Urinary bladder (tissue), 4 donors: ENCODE measurements around the gene SLC22A13. TPM values are rescaled to one million over a fixed set of nuclear protein-coding genes. Genes with fewer than 3 reads are reported as not detected.
"Not testable (repeated sequence)": the region's sequence is repeated elsewhere in the genome, so short reads cannot be mapped to it uniquely, and the experiment has no call there.

Experiments
- DNase-seq: peaks from one replicate; pipeline ENCODE4 v3.0.0-alpha.2; 2015; ENCODE audit errors: extremely low spot score
- H3K27ac ChIP-seq: one replicate; pipeline ENCODE4 v1.5.1; 2013; ENCODE audit warnings: low read depth, mild to moderate bottlenecking, moderate library complexity
- H3K36me3 ChIP-seq: one replicate; pipeline ENCODE4 v1.6.1; 2013; ENCODE audit warnings: mild to moderate bottlenecking, moderate library complexity; ENCODE audit not compliant: insufficient read depth
- H3K4me1 ChIP-seq: one replicate; pipeline ENCODE4 v1.6.1; 2013; ENCODE audit warnings: mild to moderate bottlenecking, moderate library complexity; ENCODE audit not compliant: insufficient read depth
- H3K4me3 ChIP-seq: one replicate; pipeline ENCODE4 v1.5.1; 2013; ENCODE audit warnings: low read depth, low read length
- WGBS: extraction: QIAGEN DNeasy Blood & Tissue Kit; methylation state at CpG from one replicate; pipeline ENCODE4 v1.1.7; 2013; 5-methylcytosine and 5-hydroxymethylcytosine counted together
- polyA plus RNA-seq: library from polyadenylated mRNA; stranded (reverse); fragments of 200-250 nt; gene quantifications from one replicate; pipeline ENCODE4 v1.2.3, GENCODE V29; 2013
- total RNA-seq: library from RNA; depleted of rRNA; stranded (reverse); fragments of >200 nt; gene quantifications from one replicate; pipeline ENCODE4 v1.2.3, GENCODE V29; 2014
- donor health status: healthy with polysubstance abuse.
- donor health status: healthy.

Gene SLC22A13, protein sequence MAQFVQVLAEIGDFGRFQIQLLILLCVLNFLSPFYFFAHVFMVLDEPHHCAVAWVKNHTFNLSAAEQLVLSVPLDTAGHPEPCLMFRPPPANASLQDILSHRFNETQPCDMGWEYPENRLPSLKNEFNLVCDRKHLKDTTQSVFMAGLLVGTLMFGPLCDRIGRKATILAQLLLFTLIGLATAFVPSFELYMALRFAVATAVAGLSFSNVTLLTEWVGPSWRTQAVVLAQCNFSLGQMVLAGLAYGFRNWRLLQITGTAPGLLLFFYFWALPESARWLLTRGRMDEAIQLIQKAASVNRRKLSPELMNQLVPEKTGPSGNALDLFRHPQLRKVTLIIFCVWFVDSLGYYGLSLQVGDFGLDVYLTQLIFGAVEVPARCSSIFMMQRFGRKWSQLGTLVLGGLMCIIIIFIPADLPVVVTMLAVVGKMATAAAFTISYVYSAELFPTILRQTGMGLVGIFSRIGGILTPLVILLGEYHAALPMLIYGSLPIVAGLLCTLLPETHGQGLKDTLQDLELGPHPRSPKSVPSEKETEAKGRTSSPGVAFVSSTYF
- total RNA-seq, result 0.58 TPM
- not detected for polyA plus RNA-seq

DNA sequence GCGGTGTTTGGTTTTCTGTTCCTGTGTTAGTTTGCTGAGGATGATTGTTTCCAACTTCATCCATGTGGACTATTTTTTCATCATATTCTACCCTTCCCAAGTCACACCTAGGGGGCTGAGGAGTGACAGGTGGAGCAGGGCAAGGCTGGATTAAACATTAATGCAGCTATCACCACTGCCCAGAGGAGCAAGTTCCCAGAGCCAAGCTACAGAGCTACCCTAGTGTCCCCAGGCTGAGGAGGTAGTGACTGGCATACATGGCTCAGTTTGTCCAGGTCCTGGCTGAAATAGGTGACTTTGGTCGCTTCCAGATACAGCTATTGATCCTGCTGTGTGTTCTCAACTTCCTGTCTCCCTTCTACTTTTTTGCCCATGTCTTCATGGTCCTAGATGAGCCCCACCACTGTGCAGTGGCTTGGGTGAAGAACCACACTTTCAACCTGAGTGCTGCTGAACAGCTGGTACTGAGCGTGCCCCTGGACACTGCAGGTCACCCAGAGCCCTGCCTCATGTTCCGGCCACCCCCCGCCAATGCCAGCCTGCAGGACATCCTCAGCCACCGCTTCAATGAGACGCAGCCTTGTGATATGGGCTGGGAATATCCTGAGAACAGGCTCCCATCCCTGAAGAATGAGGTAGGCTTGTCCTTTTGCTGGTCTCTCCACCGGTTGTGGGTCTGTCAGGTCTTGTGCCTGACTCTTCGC lies at the start of gene SLC22A13:
TSS of gene SLC22A13 (plus strand) at position 209 of the 704 bp plus-strand sequence. CDS start at position 258, 49 bp downstream.
- Histone ChIP-seq H3K4me3 (no peak within 1 kb of the TSS), H3K27ac (no peak within 1 kb of the TSS), H3K36me3 (no peaks in the 10 kb centered on the region), H3K4me1 (no peaks in the 10 kb centered on the region)
- no peak for DNase-seq
- WGBS, result 95% methylated on average over 9 of the region's 9 CpGs

DNA sequence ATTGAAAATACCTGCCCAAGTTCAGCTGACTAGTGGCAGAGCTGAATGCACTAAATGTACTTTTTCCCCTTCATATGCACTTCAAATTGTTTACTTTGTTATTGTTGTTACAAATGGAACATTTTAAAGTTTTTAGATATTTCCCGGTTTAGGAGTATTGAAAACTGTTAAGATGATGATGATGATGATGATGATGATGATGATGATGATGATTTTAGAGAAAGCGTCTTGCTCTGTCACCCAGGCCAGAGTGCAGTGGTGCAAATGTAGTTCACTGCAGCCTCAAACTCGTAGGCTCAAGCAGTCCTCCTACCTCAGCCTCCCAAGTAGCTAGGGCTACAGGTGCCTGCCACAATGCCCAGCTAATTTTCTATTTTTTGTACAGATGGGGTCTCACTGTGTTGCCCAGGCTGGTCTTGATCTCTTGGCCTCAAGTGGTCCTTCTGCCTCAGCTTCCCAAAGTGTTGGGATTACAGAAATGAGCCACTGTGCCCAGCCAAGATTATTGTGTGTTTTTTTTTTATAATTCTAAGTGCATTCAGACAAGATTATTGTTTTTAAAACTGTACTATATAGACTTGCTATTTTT lies 45.9 kb upstream of the SLC22A13 start:
- WGBS, result 97% methylated on average over 3 of the region's 3 CpGs
- Histone ChIP-seq H3K4me3 (no peak overlapping the region), H3K36me3 (no peaks in the 10 kb centered on the region), H3K4me1 (no peaks in the 10 kb centered on the region), H3K27ac (no peak overlapping the region)
- no peak for DNase-seq

DNA sequence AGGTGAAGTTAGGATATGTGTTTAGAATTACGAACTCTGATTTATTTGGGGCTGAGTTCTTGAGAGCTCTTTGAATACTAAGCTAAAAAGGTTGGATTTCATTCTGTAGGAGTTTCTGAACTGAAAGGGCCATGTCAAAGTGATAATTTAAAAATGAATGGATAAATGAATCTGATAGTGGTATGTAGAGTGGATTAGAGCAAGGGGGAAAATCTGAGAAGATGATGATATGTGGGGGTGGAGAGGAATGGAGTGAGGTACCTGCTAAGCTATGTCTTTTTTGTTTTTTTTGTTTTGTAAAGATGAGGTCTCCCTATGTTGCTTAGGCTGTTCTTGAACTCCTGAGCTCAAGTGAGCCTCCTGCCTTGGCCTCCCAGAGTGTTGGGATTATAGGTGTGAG lies 44.6 kb upstream of the SLC22A13 start:
- Histone ChIP-seq H3K36me3 (no peaks in the 10 kb centered on the region), H3K27ac (no peak overlapping the region), H3K4me1 (no peaks in the 10 kb centered on the region), H3K4me3 (no peak overlapping the region)
- WGBS, result 95% methylated on average over 1 of the region's 1 CpG
- no peak for DNase-seq

DNA sequence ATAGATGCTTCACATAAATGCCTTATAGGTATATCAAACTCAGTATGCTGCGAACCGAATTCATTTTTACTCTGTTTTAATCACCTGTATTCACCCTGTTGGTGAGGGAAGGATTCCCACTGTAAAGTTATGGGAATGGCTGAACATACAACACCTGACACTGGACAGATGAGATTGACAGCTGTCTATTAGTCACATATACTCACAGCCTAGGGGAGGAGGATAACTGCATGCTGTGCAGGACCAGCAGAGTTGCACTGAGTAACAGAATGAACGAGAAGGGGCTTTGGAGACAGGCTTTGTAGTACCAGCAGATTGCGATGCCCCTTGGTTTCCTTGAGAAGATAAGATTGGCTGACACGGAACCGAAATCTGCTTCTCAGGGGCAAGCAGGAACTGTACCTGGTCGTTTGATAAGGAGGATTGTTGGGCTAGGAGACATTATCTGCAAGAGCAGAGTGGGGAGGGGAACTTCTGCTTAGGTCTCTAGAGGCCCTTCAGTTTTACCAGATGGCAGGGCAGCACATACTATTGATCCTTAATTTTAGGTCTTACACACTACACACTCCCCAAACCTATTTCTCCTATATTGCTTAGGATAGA lies 43.5 kb upstream of the SLC22A13 start:
- H3K27ac ChIP-seq, result no peak overlapping the region
- no peak for DNase-seq
- H3K4me3 ChIP-seq, result no peak overlapping the region
- no peaks in the 10 kb centered on the region for H3K36me3 ChIP-seq
- no peaks in the 10 kb centered on the region for H3K4me1 ChIP-seq
- 83% methylated on average over 7 of the region's 7 CpGs for WGBS

DNA sequence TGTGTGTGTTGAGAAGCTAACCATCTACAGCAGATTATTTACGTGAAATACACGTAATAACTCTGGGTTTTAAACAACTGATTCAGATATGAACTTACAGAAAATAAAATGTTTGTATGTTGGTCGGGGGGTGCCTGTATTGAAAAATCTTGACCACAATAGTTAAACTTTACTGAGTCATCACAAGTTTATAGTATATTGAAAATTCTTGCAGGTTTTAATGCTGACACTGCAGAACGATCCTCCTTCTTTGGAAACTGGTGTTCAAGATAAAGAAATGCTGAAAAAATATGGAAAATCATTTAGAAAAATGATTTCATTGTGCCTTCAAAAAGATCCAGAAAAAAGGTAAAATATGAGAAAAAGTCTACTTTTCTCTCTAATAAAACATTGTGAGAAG lies 41.3 kb upstream of the SLC22A13 start:
- WGBS, result 91% methylated on average over 4 of the region's 4 CpGs
- no peak overlapping the region for H3K4me3 ChIP-seq
- H3K27ac ChIP-seq, result no peak overlapping the region
- DNase-seq, result no peak
- no peaks in the 10 kb centered on the region for H3K4me1 ChIP-seq
- H3K36me3 ChIP-seq, result no peaks in the 10 kb centered on the region

DNA sequence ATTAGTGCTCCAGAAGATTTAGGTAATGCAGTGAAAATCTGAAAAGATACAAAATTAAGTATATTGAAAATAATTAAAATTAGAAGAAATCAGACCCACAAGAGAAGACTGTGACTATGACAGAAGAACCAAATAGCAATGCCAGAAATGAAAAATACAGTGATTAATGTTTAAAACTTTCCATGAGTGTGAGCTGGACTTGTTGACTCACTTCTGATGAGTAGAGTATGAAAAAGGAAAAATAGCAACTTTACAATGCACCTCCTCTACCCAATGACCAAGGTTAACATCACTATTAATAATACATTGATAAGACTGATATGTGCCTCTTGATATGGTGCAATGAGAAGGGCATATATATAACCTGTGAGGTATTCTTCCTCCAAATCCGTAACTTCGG lies 39.3 kb upstream of the SLC22A13 start:
- WGBS, result 96% methylated on average over 2 of the region's 2 CpGs
- Histone ChIP-seq H3K4me3 (no peak overlapping the region), H3K36me3 (peaks cover 3% of the 10 kb centered on the region), H3K4me1 (no peaks in the 10 kb centered on the region), H3K27ac (no peak overlapping the region)
- no peak for DNase-seq

DNA sequence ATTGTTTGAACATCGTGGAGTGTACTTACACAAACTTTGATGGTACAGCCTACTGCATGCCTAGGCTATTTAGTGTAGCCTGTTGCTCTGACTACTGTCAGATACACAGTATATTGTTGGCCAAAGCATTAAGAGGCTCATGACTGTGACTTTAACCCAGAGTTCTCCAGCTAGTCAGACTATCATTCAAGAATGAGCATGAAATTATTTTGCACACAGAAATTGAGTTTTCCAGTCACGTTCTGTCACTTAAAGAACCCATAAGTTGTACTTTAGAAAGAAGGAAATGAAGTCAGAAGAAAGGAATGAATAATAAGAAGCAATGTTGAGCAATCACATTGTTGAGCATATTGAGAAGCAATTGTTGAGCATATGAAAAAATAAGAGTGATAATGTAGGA lies 37.6 kb upstream of the SLC22A13 start:
- WGBS, result 77% methylated on average over 2 of the region's 2 CpGs
- H3K4me3 ChIP-seq, result no peak overlapping the region
- H3K27ac ChIP-seq, result no peak overlapping the region
- peaks cover 3% of the 10 kb centered on the region for H3K36me3 ChIP-seq
- no peak for DNase-seq
- H3K4me1 ChIP-seq, result no peaks in the 10 kb centered on the region

DNA sequence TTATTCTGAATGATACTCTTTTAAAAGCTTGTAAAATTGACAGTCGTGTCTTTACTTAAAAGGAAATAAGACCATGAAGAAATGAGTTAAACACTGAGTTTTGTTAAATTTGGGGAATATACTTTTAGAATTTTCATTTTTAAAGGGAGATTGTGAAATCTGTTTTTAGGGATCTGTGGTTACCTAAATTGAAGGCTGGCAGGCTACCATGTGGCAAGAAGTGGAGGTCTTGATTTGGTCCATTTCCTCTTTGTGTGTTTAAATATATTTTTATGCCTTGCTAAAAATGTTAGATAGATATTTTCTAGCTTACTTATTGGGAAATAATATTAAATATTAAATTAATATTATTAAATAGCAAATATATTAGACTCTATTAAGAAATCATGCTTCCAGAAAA lies 36.6 kb upstream of the SLC22A13 start:
- Histone ChIP-seq H3K27ac (no peak overlapping the region), H3K4me3 (no peak overlapping the region), H3K36me3 (peaks cover 3% of the 10 kb centered on the region), H3K4me1 (no peaks in the 10 kb centered on the region)
- no peak for DNase-seq
- WGBS, result 85% methylated on average over 1 of the region's 1 CpG

DNA sequence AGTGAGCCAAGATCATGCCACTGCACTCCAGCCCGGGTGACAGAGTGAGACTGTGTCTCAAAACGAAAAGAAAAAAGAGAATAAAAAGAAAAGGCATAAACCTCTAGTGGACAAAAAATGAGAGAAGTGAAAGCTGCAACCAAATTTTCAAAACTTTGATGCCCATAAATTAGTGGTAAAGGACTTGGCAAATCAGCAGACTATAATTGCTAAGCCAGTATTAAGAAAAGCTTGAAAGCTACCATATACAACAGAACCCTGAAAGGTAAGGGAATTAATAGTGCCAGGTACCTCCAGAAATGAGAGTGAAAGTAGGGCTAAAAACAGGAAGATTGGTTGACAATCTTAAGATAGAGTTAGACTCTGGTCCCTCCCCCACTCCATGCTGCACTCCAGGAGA lies 32.9 kb upstream of the SLC22A13 start:
- 89% methylated on average over 2 of the region's 2 CpGs for WGBS
- no peak overlapping the region for H3K27ac ChIP-seq
- no peak overlapping the region for H3K4me3 ChIP-seq
- DNase-seq, result no peak
- no peaks in the 10 kb centered on the region for H3K4me1 ChIP-seq
- H3K36me3 ChIP-seq, result peaks cover 9% of the 10 kb centered on the region

DNA sequence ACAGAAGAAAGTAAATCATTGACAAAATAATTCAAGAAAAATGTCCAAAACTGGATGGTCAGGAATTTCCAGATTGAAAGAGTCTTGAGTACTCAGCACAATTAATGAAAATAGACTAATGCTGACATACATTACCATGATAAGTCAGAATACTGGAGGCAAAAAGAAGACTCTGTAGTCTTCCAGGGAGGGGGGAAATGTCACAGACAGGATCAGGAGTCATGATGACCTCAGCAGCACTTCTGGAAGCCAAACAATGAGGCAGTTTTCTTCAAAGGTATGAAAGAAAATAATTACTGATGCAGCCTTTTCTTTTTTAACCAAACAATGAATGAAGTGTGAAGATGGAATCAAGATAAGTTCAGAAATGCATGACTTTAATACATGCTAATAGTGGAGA lies 30.1 kb upstream of the SLC22A13 start:
- H3K27ac ChIP-seq, result no peak overlapping the region
- no peak for DNase-seq
- H3K4me1 ChIP-seq, result no peaks in the 10 kb centered on the region
- no peak overlapping the region for H3K4me3 ChIP-seq
- H3K36me3 ChIP-seq, result peaks cover 11% of the 10 kb centered on the region

DNA sequence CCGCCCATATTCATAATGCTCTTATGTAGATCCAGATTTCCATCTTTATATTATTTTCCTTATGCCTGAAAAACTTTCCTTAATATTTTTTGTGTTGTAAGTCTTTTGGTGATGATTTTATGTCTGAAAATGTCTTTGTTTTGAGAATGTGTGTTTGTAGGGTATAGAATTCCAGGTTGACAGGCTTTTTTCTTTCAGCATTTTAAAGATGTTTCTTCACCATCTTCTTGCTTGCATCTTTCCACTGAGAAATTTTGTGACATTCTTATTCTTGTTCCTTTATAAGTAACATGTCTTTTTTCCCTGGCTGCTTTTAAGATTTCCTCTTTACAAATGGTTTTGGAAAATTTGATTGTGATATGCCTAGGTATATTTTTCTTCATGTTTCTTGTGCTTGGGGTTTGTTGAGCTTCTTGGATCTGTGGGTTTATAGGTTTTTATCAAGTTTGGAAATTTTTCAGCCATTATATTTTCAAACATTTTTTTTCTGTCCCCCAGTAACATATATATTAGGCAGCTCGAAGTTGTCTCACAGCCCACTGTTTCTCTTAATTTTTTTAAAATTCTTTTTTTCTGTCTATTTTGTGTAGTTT lies 27.1 kb upstream of the SLC22A13 start:
- no peaks in the 10 kb centered on the region for H3K4me1 ChIP-seq
- H3K4me3 ChIP-seq, result no peak overlapping the region
- WGBS, result 96% methylated on average over 2 of the region's 2 CpGs
- no peak overlapping the region for H3K27ac ChIP-seq
- DNase-seq, result no peak
- H3K36me3 ChIP-seq, result peaks cover 8% of the 10 kb centered on the region

DNA sequence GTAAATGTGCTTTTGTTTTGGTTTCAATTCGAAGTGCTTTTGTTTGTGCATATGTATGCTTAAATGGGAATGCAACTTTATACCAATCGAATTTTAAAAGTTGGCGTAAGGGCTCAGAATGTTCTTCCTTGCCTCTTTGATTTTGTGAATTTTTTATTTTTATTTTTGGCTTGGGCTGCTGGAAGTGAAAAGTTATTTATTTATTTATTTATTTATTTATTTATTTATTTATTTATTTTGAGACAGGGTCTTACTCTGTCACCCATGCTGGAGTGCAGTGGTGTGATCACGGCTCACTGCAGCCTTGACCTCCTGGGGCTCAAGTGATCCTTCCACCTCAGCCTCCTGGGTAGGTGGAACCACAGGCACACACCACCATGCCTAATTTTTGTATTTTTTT lies 22.8 kb upstream of the SLC22A13 start:
- WGBS, result 95% methylated on average over 4 of the region's 4 CpGs
- not testable (repeated sequence) for H3K4me3 ChIP-seq, H3K4me1 ChIP-seq, H3K27ac ChIP-seq, DNase-seq, H3K36me3 ChIP-seq

DNA sequence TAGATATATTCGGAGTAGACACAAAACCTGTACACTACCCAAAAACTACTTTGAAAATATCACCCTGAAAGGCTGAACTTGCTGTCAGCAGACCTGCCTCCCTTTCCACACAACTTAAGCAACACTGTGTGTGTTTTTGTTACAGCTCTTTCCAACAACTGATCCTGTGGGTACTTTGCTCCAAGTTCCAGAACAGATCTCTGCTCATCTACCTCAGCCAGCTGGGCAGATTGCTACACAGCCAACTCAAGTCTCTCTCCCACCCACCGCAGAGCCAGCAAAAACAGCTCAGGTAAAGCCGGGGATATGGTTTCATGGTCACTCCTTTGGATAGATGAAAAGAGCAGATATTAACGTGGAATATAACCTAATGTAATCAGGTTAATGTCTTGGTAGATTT lies 19.7 kb upstream of the SLC22A13 start:
- WGBS, result 93% methylated on average over 4 of the region's 4 CpGs
- H3K4me1 ChIP-seq, result no peaks in the 10 kb centered on the region
- H3K4me3 ChIP-seq, result no peak overlapping the region
- peaks cover 5% of the 10 kb centered on the region for H3K36me3 ChIP-seq
- H3K27ac ChIP-seq, result no peak overlapping the region
- DNase-seq, result no peak
